PC-3 (cell line): ENCODE results near the gene TMEM121B. TPM values are rescaled to one million over a fixed set of nuclear protein-coding genes. Genes with fewer than 3 reads are reported as not detected.

Source experiments
- ATAC-seq: fragments of 200-7000 bp; cut with Tn5 transposase; 2 replicates; pipeline ENCODE4 v1.9.1; 2020; ENCODE audit warnings: mild to moderate bottlenecking, moderate library complexity
- BruUV-seq: library from RNA; stranded (reverse); fragments of 400-500 nt; replicated peaks from 2 replicates; lab custom pipeline; 2021; lab: Mats Ljungman, UMichigan
- CTCF ChIA-PET: fragments of 300-600 bp; sonication (Branson Sonifier 250); formaldehyde crosslinking; loops from one replicate; lab custom pipeline; 2022; ENCODE audit warnings: antibody characterized with exemption; lab: Charles Lee
- POLR2A ChIA-PET: fragments of 300-600 bp; sonication (Branson Sonifier 250); formaldehyde crosslinking; loops from one replicate; lab custom pipeline; 2022; ENCODE audit warnings: antibody characterized with exemption; ENCODE audit not compliant: unreplicated experiment; lab: Charles Lee
- DNase-seq: peaks from one replicate; pipeline ENCODE4 v3.0.0-alpha.2; 2015
- H2AFZ ChIP-seq: fragments of 300-600 bp; sonication (generic); 2 replicates; pipeline ENCODE4 v1.6.0; 2016; ENCODE audit warnings: antibody characterized with exemption, low read length
- H3F3A ChIP-seq: fragments of 300-600 bp; sonication (generic); one replicate; pipeline ENCODE4 v1.6.0; 2017; ENCODE audit warnings: antibody characterized with exemption, low read length, control low read depth, mild to moderate bottlenecking; ENCODE audit not compliant: unreplicated experiment
- H3K27ac ChIP-seq: fragments of 300-600 bp; sonication (generic); 2 replicates; pipeline ENCODE4 v1.5.1; 2016; ENCODE audit warnings: mild to moderate bottlenecking, low read length
- H3K27me3 ChIP-seq: fragments of 300-600 bp; sonication (generic); 2 replicates; pipeline ENCODE4 v1.6.1; 2016; ENCODE audit warnings: low read length, mixed read lengths
- H3K36me3 ChIP-seq: fragments of 300-600 bp; sonication (generic); 2 replicates; pipeline ENCODE4 v1.6.1; 2016; ENCODE audit warnings: low read depth, mixed run types, low read length, mixed read lengths
- H3K4me1 ChIP-seq: fragments of 300-600 bp; sonication (generic); 2 replicates; pipeline ENCODE4 v1.5.1; 2016; ENCODE audit warnings: low read length; ENCODE audit not compliant: insufficient read depth
- H3K4me2 ChIP-seq: fragments of 300-600 bp; sonication (generic); 2 replicates; pipeline ENCODE4 v1.6.0; 2016; ENCODE audit warnings: low read length
- H3K4me3 ChIP-seq: fragments of 300-600 bp; sonication (generic); 2 replicates; pipeline ENCODE4 v1.5.1; 2016; ENCODE audit warnings: mild to moderate bottlenecking, low read length, mixed read lengths
- H3K79me2 ChIP-seq: fragments of 300-600 bp; sonication (generic); 2 replicates; pipeline ENCODE4 v1.6.1; 2017; ENCODE audit warnings: low read length, mixed read lengths
- H3K9ac ChIP-seq: fragments of 300-600 bp; sonication (generic); 2 replicates; pipeline ENCODE4 v1.6.0; 2016; ENCODE audit warnings: mild to moderate bottlenecking, low read length
- H3K9me2 ChIP-seq: fragments of 300-600 bp; sonication (generic); replicated peaks from 2 replicates; pipeline ENCODE4 v1.6.1; 2016; ENCODE audit warnings: mixed run types, low read length, mixed read lengths
- H3K9me3 ChIP-seq: fragments of 300-600 bp; sonication (generic); 2 replicates; pipeline ENCODE4 v1.6.1; 2016; ENCODE audit warnings: low read length, mixed read lengths
- H4K20me1 ChIP-seq: fragments of 300-600 bp; sonication (generic); 2 replicates; pipeline ENCODE4 v1.6.1; 2016; ENCODE audit warnings: low read length, mixed read lengths
- EZH2 ChIP-seq: fragments of 300-600 bp; sonication (generic); IDR thresholded peaks from one replicate; pipeline ENCODE4 v1.6.1; 2017; ENCODE audit warnings: antibody characterized with exemption, mild to moderate bottlenecking, low read length; ENCODE audit not compliant: unreplicated experiment
- EZH2phosphoT487 ChIP-seq: fragments of 300-600 bp; sonication (generic); IDR thresholded peaks from 2 replicates; pipeline ENCODE4 v1.6.1; 2018; ENCODE audit warnings: mild to moderate bottlenecking, antibody characterized with exemption, low read length, borderline replicate concordance
- intact Hi-C: fragments of 100-400 bp; cut with micrococcal nuclease; formaldehyde crosslinking; loops from 2 replicates; pipeline ENCODE4 v1.9.0; 2023
- total RNA-seq: library from RNA; depleted of rRNA; stranded (reverse); fragments of >200 nt; gene quantifications from 2 replicates; pipeline ENCODE4 v1.2.3, GENCODE V29; 2014
- TF ChIP-seq, protein P1 (sequence below): fragments of 300-600 bp; sonication (generic); conservative IDR thresholded peaks from 2 replicates; pipeline ENCODE4 v1.5.1; 2017; ENCODE audit warnings: antibody characterized with exemption, low read depth, mild to moderate bottlenecking, low read length

Gene TMEM121B
- total RNA-seq, 1 experiment from 2014 or later, result 0.11 TPM

DNA sequence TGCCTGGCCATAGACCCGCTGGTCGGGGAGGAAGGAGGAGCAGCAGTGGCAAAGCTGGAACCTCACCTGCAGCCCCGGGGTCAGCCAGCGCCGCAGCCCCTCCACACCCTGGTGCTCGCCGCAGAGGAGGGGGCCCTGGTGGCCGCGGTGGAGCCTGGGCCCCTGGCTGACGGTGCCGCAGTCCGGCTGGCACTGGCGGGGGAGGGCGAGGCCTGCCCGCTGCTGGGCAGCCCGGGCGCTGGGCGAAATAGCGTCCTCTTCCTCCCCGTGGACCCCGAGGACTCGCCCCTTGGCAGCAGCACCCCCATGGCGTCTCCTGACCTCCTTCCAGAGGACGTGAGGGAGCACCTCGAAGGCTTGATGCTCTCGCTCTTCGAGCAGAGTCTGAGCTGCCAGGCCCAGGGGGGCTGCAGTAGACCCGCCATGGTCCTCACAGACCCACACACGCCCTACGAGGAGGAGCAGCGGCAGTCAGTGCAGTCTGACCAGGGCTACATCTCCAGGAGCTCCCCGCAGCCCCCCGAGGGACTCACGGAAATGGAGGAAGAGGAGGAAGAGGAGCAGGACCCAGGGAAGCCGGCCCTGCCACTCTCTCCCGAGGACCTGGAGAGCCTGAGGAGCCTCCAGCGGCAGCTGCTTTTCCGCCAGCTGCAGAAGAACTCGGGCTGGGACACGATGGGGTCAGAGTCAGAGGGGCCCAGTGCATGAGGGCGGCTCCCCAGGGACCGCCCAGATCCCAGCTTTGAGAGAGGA, 11.9 kb downstream of the TMEM121B start:
- no peak for ATAC-seq

DNA sequence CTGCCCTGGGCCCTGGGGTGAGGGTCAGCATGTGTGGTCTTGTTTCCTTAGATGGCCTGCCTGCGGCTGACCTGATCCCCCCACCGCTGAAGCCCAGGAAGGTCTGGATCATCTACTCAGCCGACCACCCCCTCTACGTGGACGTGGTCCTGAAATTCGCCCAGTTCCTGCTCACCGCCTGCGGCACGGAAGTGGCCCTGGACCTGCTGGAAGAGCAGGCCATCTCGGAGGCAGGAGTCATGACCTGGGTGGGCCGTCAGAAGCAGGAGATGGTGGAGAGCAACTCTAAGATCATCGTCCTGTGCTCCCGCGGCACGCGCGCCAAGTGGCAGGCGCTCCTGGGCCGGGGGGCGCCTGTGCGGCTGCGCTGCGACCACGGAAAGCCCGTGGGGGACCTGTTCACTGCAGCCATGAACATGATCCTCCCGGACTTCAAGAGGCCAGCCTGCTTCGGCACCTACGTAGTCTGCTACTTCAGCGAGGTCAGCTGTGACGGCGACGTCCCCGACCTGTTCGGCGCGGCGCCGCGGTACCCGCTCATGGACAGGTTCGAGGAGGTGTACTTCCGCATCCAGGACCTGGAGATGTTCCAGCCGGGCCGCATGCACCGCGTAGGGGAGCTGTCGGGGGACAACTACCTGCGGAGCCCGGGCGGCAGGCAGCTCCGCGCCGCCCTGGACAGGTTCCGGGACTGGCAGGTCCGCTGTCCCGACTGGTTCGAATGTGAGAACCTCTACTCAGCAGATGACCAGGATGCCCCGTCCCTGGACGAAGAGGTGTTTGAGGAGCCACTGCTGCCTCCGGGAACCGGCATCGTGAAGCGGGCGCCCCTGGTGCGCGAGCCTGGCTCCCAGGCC, 12.7 kb downstream of the TMEM121B start:
- ChIA-PET POLR2A (no interaction called here), CTCF (no interaction called here)
- Histone ChIP-seq H3K36me3 (no peaks in the 10 kb centered on the region), H4K20me1 (no peaks in the 10 kb centered on the region), H3K4me3 (no peak overlapping the region), H3K27ac (no peak overlapping the region), H3K9me2 (no peaks in the 10 kb centered on the region), H3K9me3 (no peaks in the 10 kb centered on the region), H3F3A (no peaks in the 10 kb centered on the region), H3K9ac (no peak overlapping the region), H3K4me2 (no peak overlapping the region), H3K27me3 (no peaks in the 10 kb centered on the region), H2AFZ (no peak overlapping the region), H3K79me2 (no peaks in the 10 kb centered on the region), H3K4me1 (peaks cover 11% of the 10 kb centered on the region)
- TF ChIP-seq, protein P1, sequence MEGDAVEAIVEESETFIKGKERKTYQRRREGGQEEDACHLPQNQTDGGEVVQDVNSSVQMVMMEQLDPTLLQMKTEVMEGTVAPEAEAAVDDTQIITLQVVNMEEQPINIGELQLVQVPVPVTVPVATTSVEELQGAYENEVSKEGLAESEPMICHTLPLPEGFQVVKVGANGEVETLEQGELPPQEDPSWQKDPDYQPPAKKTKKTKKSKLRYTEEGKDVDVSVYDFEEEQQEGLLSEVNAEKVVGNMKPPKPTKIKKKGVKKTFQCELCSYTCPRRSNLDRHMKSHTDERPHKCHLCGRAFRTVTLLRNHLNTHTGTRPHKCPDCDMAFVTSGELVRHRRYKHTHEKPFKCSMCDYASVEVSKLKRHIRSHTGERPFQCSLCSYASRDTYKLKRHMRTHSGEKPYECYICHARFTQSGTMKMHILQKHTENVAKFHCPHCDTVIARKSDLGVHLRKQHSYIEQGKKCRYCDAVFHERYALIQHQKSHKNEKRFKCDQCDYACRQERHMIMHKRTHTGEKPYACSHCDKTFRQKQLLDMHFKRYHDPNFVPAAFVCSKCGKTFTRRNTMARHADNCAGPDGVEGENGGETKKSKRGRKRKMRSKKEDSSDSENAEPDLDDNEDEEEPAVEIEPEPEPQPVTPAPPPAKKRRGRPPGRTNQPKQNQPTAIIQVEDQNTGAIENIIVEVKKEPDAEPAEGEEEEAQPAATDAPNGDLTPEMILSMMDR, result no peak
- no peak for TF ChIP-seq EZH2
- no peak for TF ChIP-seq EZH2phosphoT487
- DNase-seq, result no peak
- BruUV-seq, result no TSS peak
- intact Hi-C loops, result no loop called here
- no peak for ATAC-seq

More for the DNA sequence above, 11.9 kb downstream of the TMEM121B start:
- H4K20me1 ChIP-seq, result no peaks in the 10 kb centered on the region
- H3K9me2 ChIP-seq, result no peaks in the 10 kb centered on the region
- TF ChIP-seq EZH2phosphoT487, result no peak
- TF ChIP-seq EZH2, result no peak
- TF ChIP-seq, protein P1, result no peak
- POLR2A ChIA-PET, result no interaction called here
- H3K4me2 ChIP-seq, result no peak overlapping the region
- H3K4me3 ChIP-seq, result no peak overlapping the region
- intact Hi-C loops, result no loop called here
- no peak for DNase-seq
- CTCF ChIA-PET, result no interaction called here
- H3K36me3 ChIP-seq, result no peaks in the 10 kb centered on the region
- no peaks in the 10 kb centered on the region for H3F3A ChIP-seq
- no peak overlapping the region for H2AFZ ChIP-seq
- H3K27me3 ChIP-seq, result no peaks in the 10 kb centered on the region
- peaks cover 11% of the 10 kb centered on the region for H3K4me1 ChIP-seq
- H3K9me3 ChIP-seq, result no peaks in the 10 kb centered on the region
- BruUV-seq, result no TSS peak
- no peak overlapping the region for H3K27ac ChIP-seq
- no peak overlapping the region for H3K9ac ChIP-seq
- no peaks in the 10 kb centered on the region for H3K79me2 ChIP-seq

DNA sequence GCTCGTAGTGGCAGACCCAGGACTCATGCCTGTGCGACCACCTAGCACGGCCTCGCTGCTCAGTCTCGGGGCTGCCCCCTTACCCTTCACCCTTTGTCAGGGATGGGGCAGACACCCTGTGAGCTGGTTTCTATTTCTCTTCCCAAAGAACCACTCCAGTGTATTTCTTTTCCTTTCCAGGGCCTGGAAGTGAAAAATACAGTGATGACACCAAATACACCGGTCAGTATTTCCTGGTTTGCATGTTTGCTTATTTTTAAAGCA, 13.7 kb downstream of the TMEM121B start:
- Histone ChIP-seq H3K4me2 (no peak overlapping the region), H3K27ac (no peak overlapping the region), H3K9me3 (no peaks in the 10 kb centered on the region), H3K79me2 (no peaks in the 10 kb centered on the region), H4K20me1 (no peaks in the 10 kb centered on the region), H3K4me1 (peaks cover 6% of the 10 kb centered on the region; the same call in 1 of the 2 replicates), H3K27me3 (no peaks in the 10 kb centered on the region), H3K4me3 (no peak overlapping the region), H3K9ac (no peak overlapping the region), H3K36me3 (no peaks in the 10 kb centered on the region), H3F3A (no peaks in the 10 kb centered on the region), H3K9me2 (no peaks in the 10 kb centered on the region), H2AFZ (no peak overlapping the region)
- intact Hi-C loops, result no loop called here
- no peak for ATAC-seq
- no TSS peak for BruUV-seq
- DNase-seq, result no peak
- POLR2A ChIA-PET, result no interaction called here
- TF ChIP-seq, protein P1, result no peak
- TF ChIP-seq EZH2phosphoT487, result no peak
- CTCF ChIA-PET, result no interaction called here
